Progenitor cell of endocrine pancreas (in vitro differentiated cells): ENCODE data around the gene HDAC8. TPM values are rescaled to one million over a fixed set of nuclear protein-coding genes. Genes with fewer than 3 reads are reported as not detected.
"Not testable (repeated sequence)": the region's sequence is repeated elsewhere in the genome, so short reads cannot be mapped to it uniquely, and the experiment has no call there.

Experiments
- DNase-seq: peaks from one replicate; pipeline ENCODE4 v3.0.0; 2021; ENCODE audit warnings: low spot score; ENCODE audit not compliant: unreplicated experiment
- H3K27ac Mint-ChIP-seq: 2 replicates; pipeline ENCODE4 v1.8.0; 2021; ENCODE audit warnings: mild to moderate bottlenecking, moderate library complexity, mixed read lengths
- H3K27me3 Mint-ChIP-seq: 2 replicates; pipeline ENCODE4 v1.8.0; 2021; ENCODE audit warnings: mixed read lengths
- H3K36me3 Mint-ChIP-seq: 2 replicates; pipeline ENCODE4 v1.8.0; 2022; ENCODE audit warnings: mixed read lengths; ENCODE audit not compliant: insufficient read depth
- H3K4me1 Mint-ChIP-seq: 2 replicates; pipeline ENCODE4 v1.8.0; 2021; ENCODE audit warnings: low read depth, mixed read lengths
- H3K4me3 Mint-ChIP-seq: 2 replicates; pipeline ENCODE4 v1.8.0; 2021; ENCODE audit warnings: low read depth, mild to moderate bottlenecking, moderate library complexity, mixed read lengths
- H3K9me3 Mint-ChIP-seq: 2 replicates; pipeline ENCODE4 v1.8.0; 2021; ENCODE audit warnings: low read depth, mixed read lengths
- total RNA-seq: library from RNA; stranded (reverse); gene quantifications from 2 replicates; pipeline ENCODE4 v1.2.1, GENCODE V29; 2021
- TF ChIP-seq, protein P1 (sequence below): fragments of 200-600 bp; sonication (generic); IDR thresholded peaks from one replicate; pipeline ENCODE4 v1.5.0; 2021; ENCODE audit warnings: antibody characterized with exemption, mild to moderate bottlenecking; ENCODE audit not compliant: unreplicated experiment

HDAC8 gene
- total RNA-seq, 1 donor from 2014 or later, result 38.4 TPM

DNA sequence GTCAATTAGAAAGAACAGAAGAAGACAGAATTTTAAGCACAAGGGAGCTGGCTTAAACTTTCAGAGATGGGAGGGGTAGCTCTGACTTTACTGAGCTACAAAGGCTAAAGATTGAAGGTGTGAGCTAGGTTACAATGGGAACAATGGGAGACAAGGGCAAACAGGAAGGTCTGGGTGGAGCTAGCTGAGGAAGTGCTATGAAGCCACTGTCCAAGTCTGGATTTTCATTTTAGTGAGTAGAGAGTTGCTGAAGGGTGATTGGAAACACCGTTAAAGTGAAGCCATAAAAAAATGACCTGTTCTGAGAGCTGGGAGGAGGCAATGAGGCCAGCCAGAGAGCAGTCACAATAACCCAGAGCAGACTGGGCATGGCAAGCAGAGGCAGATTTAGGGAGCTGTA lies 162.7 kb downstream of the HDAC8 start:
- no peak overlapping the region for H3K27ac Mint-ChIP-seq
- TF ChIP-seq, protein P1, sequence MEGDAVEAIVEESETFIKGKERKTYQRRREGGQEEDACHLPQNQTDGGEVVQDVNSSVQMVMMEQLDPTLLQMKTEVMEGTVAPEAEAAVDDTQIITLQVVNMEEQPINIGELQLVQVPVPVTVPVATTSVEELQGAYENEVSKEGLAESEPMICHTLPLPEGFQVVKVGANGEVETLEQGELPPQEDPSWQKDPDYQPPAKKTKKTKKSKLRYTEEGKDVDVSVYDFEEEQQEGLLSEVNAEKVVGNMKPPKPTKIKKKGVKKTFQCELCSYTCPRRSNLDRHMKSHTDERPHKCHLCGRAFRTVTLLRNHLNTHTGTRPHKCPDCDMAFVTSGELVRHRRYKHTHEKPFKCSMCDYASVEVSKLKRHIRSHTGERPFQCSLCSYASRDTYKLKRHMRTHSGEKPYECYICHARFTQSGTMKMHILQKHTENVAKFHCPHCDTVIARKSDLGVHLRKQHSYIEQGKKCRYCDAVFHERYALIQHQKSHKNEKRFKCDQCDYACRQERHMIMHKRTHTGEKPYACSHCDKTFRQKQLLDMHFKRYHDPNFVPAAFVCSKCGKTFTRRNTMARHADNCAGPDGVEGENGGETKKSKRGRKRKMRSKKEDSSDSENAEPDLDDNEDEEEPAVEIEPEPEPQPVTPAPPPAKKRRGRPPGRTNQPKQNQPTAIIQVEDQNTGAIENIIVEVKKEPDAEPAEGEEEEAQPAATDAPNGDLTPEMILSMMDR, result no peak
- H3K9me3 Mint-ChIP-seq, result peaks cover 40% of the 10 kb centered on the region
- H3K4me1 Mint-ChIP-seq, result no peaks in the 10 kb centered on the region
- no peaks in the 10 kb centered on the region for H3K27me3 Mint-ChIP-seq
- no peak for DNase-seq
- H3K36me3 Mint-ChIP-seq, result peaks cover 12% of the 10 kb centered on the region
- H3K4me3 Mint-ChIP-seq, result no peak overlapping the region

DNA sequence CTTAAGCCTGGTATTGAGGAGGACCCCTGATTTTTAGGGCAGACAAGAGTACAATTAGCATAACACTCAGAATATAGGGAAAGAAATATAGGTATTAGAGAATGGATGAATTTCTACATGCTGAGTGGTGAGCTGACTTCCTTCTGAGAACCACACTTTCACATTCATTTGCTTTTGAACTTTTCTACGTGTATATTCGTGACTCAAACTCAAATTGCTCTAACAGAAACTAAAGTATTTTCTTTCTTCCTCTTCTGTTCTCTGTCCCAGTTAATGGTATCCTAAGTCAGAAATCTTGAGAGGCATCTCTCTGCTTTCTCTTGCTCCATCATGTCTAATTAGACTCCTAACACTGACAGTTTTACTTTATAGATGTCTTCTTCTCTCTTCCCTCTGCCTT lies 163.8 kb downstream of the HDAC8 start:
- TF ChIP-seq, protein P1, result no peak
- peaks cover 37% of the 10 kb centered on the region for H3K9me3 Mint-ChIP-seq

DNA sequence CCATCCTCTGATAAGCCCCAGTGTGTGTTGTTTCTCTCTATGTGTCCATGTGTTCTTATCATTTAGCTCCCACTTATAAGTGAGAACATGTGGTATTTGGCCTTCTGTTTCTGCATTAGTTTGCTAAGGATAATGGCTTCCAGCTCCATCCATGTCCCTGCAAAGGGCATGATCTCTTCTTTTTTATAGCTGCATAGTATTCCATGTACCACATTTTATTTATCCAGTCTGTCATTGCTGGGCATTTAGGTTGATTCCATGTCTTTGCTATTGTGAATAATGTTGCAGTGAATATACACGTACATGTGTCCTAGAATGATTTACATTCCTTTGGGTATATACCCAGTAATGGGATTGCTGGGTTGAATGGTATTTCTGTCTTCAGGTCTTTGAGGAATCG lies 167.5 kb downstream of the HDAC8 start:
- H3K4me1 Mint-ChIP-seq, H3K27ac Mint-ChIP-seq, H3K27me3 Mint-ChIP-seq, DNase-seq, H3K4me3 Mint-ChIP-seq: not testable (repeated sequence)
- Mint-ChIP-seq H3K9me3 (peaks cover 40% of the 10 kb centered on the region), H3K36me3 (peaks cover 12% of the 10 kb centered on the region)

More for the DNA sequence above, 163.8 kb downstream of the HDAC8 start:
- no peak overlapping the region for H3K27ac Mint-ChIP-seq
- H3K4me1 Mint-ChIP-seq, result no peaks in the 10 kb centered on the region
- H3K36me3 Mint-ChIP-seq, result peaks cover 8% of the 10 kb centered on the region
- no peaks in the 10 kb centered on the region for H3K27me3 Mint-ChIP-seq
- DNase-seq, result no peak
- H3K4me3 Mint-ChIP-seq, result no peak overlapping the region

DNA sequence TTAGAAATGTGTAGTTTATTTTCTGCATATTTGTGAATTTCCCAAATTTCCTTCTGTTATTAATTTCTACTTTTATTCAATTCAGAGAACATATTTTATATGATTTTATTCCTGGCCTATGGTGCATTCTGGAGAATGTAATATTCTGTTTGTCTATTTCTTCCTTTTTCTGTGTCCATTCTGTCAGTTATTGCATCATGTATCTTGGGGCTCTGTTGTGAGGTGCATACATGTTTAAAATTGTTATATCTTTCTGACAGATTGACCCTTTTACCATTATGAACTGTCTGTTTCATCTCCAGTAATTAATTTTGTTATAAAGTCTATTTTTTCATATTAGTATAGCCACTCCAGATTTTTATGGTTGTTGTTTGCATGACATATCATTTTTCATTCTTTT lies 170.0 kb downstream of the HDAC8 start:
- H3K4me3 Mint-ChIP-seq, result no peak overlapping the region
- peaks cover 42% of the 10 kb centered on the region for H3K9me3 Mint-ChIP-seq
- no peak overlapping the region for H3K27ac Mint-ChIP-seq
- no peaks in the 10 kb centered on the region for H3K4me1 Mint-ChIP-seq
- no peak for DNase-seq
- TF ChIP-seq, protein P1, result no peak
- no peaks in the 10 kb centered on the region for H3K27me3 Mint-ChIP-seq
- H3K36me3 Mint-ChIP-seq, result peaks cover 14% of the 10 kb centered on the region

DNA sequence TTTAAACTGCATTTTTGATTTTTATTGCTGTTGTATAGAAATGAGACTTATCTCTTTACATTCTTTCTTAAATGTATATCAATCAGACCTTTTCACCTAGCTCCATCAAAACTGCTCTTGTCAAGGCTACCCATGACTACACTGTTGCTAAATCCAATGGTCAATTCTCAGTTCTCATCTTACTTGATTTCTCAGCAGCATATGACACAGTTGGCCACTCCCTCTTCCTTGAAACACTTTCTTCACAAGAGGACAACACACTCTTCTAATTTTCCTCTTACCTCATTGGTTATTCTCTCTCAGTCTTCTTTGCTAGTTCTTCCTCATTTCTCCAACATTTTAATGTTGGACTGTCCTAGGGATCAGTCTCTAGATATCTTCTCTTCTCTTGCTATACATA lies 172.8 kb downstream of the HDAC8 start:
- Mint-ChIP-seq H3K4me3 (no peak overlapping the region), H3K36me3 (peaks cover 13% of the 10 kb centered on the region), H3K27ac (no peak overlapping the region), H3K27me3 (no peaks in the 10 kb centered on the region), H3K4me1 (peaks cover 7% of the 10 kb centered on the region), H3K9me3 (peaks cover 34% of the 10 kb centered on the region)
- no peak for DNase-seq
- TF ChIP-seq, protein P1, result no peak

DNA sequence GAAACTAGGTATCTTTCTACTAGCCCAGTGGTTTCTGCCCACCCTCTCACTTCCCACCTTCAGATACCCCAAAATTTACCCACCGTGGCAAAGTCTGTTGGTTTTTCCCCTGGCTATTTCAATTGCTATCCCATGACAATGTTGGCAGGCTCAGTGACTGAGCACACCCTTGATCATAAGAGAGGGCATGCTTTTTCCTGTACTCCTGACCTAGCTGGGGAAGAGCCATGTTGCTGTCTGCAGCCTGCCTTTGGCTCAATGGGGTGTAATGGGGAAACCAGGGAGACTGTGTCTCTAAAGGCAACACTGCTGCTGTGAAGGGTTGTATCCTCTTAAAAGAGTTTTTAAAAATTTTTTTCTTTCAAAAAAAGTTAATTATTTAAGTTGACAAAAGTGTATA lies 176.5 kb downstream of the HDAC8 start:
- Mint-ChIP-seq H3K4me3 (no peak overlapping the region), H3K4me1 (peaks cover 11% of the 10 kb centered on the region)

More for the DNA sequence above, 176.5 kb downstream of the HDAC8 start:
- peaks cover 27% of the 10 kb centered on the region for H3K9me3 Mint-ChIP-seq
- TF ChIP-seq, protein P1, result no peak
- no peak overlapping the region for H3K27ac Mint-ChIP-seq
- no peak for DNase-seq
- H3K36me3 Mint-ChIP-seq, result peaks cover 5% of the 10 kb centered on the region
- no peaks in the 10 kb centered on the region for H3K27me3 Mint-ChIP-seq
